ENCODE data around the gene CRK.

DNA sequence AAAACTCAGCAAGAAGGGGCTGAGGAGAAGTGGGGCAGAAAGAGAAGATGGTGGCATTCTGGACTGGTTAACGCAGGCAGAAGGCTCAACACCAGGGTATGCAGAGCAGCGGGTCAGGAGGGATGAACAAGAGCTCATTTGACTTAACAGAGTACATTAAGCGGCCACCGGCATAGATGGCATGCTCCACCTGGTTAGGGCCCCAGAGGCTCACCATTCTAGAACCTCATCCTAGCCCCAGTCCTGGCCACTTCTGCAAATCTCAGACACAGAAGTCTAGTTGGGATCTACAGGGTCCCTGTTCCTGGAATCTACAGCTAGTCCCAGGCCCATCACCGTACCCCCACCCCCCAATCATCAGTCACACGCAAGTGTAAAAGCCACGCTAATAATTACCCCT, 38.2 kb upstream of the CRK start:
- TF ChIP-seq POLR2A (IDR thresholded peaks at IDR 0.05) (no peak), EP300 (IDR thresholded peaks at IDR 0.05) (no peak)
- TF ChIP-seq, protein P1, sequence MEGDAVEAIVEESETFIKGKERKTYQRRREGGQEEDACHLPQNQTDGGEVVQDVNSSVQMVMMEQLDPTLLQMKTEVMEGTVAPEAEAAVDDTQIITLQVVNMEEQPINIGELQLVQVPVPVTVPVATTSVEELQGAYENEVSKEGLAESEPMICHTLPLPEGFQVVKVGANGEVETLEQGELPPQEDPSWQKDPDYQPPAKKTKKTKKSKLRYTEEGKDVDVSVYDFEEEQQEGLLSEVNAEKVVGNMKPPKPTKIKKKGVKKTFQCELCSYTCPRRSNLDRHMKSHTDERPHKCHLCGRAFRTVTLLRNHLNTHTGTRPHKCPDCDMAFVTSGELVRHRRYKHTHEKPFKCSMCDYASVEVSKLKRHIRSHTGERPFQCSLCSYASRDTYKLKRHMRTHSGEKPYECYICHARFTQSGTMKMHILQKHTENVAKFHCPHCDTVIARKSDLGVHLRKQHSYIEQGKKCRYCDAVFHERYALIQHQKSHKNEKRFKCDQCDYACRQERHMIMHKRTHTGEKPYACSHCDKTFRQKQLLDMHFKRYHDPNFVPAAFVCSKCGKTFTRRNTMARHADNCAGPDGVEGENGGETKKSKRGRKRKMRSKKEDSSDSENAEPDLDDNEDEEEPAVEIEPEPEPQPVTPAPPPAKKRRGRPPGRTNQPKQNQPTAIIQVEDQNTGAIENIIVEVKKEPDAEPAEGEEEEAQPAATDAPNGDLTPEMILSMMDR (IDR thresholded peaks at IDR 0.05) = no peak

Measured in sigmoid colon (tissue), 4 donors.